Keratinocyte (primary cell): Measurements from ENCODE around the gene RNU5B-1.

ENCODE experiments used
- EZH2 ChIP-seq: IDR thresholded peaks from one replicate; pipeline ENCODE4 v1.6.1; 2012; ENCODE audit warnings: inconsistent platforms, mild to moderate bottlenecking, low read length, moderate library complexity
- TF ChIP-seq, protein P1 (sequence below), 3 experiments: IDR thresholded peaks in 1 of 3; conservative IDR thresholded peaks in 1 of 3; optimal IDR thresholded peaks in 1 of 3; 2 replicates in 2 of 3; 3 replicates in 1 of 3; pipeline versions ENCODE3 to v1.5.1; 2011; ENCODE audit warnings: low read length in 3 of 3, mild to moderate bottlenecking in 3 of 3, moderate library complexity in 2 of 3, control low read depth in 1 of 3, inconsistent platforms in 1 of 3; ENCODE audit not compliant: insufficient read depth in 2 of 3; ENCODE audit errors: extremely low read depth in 1 of 3

DNA sequence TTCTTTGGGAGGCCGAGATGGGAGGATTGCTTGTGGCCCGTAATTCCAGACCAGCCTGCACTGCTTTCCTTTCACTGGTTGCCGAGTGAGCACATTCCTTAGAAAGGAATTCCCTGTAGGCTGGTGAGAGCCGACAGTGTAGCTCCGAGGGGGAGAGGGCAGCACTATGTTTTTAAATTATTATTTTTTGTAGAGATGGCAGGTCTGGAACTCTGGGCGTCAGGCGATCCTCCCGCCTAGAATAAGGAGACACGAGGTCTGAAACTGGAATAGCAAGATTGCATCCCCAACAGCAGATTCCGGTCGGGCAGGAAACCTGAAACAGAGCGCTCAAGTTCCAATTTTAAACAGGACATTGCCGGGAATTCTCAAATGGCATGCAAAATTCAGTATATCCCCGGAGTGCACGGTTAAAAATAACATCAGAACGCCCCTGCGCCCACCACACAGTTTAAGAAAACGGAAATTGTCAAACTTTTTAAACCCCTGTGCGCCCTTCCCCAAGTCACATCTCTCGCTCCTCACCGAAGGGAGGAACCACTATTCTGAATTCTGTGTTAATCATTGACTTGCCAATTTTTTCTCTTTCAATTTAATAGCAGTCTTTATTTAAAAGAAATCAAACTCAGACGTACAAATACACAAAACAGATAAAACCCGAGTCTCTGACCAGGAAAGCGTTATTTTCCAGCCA, 643 bp upstream of the RNU5B-1 start:
- TF ChIP-seq, protein P1, sequence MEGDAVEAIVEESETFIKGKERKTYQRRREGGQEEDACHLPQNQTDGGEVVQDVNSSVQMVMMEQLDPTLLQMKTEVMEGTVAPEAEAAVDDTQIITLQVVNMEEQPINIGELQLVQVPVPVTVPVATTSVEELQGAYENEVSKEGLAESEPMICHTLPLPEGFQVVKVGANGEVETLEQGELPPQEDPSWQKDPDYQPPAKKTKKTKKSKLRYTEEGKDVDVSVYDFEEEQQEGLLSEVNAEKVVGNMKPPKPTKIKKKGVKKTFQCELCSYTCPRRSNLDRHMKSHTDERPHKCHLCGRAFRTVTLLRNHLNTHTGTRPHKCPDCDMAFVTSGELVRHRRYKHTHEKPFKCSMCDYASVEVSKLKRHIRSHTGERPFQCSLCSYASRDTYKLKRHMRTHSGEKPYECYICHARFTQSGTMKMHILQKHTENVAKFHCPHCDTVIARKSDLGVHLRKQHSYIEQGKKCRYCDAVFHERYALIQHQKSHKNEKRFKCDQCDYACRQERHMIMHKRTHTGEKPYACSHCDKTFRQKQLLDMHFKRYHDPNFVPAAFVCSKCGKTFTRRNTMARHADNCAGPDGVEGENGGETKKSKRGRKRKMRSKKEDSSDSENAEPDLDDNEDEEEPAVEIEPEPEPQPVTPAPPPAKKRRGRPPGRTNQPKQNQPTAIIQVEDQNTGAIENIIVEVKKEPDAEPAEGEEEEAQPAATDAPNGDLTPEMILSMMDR (optimal IDR thresholded peaks at IDR 0.05 in 1 of 3, IDR thresholded peaks at IDR 0.05 in 1 of 3, conservative IDR thresholded peaks at IDR 0.05 in 1 of 3; ENCODE audit: extremely low read depth in 1 of 3, insufficient read depth in 2 of 3, low read length in 3 of 3), result no peak
- TF ChIP-seq EZH2, result no peak
